HT-29 (cell line): ENCODE data around the gene NADSYN1. TPM values are rescaled to one million over a fixed set of nuclear protein-coding genes. Genes with fewer than 3 reads are reported as not detected.

ENCODE experiments used
- DNase-seq: peaks from one replicate; pipeline ENCODE4 v3.0.0-alpha.2; 2015; ENCODE audit warnings: low spot score
- total RNA-seq: library from RNA; depleted of rRNA; stranded (reverse); fragments of >200 nt; shearing (Covaris generic); gene quantifications from 2 replicates; pipeline ENCODE4 v1.2.3, GENCODE V29; 2014

Gene NADSYN1
- total RNA-seq, 1 experiment from 2014 or later: 204 TPM

DNA sequence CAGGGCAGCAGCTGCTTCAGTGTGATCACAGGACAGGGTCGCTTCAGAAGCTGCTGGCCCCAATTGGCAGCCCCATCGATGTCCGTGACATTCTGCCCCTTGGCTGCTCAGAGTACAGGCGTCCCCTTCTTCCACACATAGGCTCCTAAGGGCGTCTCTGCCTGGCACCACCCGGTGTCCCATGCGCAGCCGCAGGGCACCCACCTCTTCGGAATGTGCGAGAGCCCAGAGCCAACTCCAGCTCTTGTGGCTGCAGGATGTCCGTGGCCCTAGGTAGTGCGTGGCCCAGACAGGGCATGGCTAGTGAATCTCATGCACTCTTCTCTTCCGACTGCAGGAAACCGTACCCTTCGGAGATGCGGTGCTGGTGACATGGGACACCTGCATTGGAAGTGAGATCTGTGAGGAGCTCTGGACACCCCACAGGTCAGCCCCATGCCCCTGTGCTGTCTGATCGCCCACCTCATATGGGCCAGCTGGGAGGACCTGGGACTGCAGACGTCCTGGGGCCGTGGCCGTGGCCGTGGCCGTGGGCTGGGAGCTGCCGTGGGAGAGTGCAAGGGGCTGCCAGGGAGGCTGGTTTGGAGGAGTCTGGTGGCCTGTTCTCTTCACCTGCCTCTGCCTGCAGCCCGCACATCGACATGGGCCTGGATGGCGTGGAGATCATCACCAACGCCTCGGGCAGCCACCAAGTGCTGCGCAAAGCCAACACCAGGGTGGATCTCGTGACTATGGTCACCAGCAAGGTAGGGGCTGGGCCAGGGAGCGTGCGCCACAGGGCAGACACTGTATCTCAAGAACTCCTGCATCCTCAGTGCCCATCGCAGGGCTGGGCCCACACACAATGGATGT lies 20.2 kb downstream of the NADSYN1 start:
- DNase-seq: no peak

DNA sequence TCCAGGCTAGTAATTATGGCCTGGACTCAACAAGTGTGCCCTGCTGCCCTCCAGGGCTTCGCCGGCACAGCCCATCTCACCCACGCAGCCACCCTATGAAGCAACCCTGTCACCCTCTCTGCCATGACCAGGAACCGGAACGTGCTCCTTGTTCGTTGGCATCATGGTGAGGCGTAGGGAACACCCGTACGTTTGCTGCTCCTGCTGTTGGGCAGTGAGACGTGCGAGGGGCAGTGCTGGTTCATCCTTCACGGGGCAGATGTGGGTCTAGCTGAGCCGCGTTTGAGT lies 20.7 kb downstream of the NADSYN1 start:
- no peak for DNase-seq

DNA sequence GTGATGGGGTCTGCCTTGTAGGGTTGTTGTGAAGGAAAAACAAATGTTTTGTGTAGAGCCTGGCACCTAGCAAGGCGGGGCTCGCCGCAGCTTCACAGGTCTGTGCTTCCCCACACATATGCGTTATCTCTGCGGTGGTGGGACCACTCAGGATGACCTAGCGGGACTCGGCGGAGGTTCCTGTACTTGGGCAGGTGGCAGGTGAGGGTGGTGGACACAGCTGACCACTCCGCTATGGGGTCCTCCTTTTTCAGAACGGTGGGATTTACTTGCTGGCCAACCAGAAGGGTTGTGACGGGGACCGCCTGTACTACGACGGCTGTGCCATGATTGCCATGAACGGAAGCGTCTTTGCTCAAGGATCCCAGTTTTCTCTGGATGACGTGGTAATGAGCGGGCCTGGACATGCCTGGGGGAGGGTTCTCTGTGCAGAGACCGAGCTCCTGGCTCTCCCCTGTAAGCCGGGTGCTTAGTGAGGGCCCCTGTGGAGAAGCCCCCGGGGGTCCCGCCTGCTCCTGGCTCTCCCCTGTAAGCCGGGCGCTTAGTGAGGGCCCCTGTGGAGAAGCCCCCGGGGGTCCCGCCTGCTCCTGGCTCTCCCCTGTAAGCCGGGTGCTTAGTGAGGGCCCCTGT lies 21.3 kb downstream of the NADSYN1 start:
- no peak for DNase-seq

DNA sequence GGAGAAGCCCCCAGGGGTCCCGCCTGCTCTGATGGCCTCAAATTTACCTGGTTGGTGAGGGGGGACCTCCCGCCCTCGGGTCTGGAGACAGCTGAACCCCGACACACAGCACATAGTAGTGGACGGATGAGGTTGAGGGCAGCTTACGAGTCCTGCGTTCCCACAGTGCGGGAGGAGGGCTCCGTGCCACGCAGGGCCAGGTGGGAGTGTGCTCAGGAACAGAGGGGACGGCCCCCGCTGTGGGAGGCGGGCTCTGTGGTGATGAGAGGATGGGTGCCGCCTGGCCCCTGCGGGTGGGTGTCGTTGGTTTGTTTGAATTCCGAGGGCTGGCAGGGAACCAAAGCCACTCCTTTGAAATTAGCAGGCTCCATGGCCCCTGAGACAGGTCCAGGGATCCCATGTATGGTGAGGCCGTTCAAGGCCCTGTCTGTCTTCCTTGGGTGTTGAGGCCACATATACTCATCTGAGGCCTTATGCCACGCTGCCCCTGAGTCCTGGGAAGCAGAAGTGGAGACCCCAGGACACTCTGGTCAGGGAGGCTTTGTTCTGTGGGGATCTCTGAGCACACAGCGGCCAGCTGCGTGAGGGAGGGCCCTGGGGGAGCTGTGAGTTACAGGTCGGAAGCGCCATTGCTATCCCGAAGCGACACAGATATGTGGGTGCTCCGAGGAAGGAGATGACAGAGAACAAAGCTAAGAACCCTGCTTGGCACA lies 21.9 kb downstream of the NADSYN1 start:
- DNase-seq: no peak

DNA sequence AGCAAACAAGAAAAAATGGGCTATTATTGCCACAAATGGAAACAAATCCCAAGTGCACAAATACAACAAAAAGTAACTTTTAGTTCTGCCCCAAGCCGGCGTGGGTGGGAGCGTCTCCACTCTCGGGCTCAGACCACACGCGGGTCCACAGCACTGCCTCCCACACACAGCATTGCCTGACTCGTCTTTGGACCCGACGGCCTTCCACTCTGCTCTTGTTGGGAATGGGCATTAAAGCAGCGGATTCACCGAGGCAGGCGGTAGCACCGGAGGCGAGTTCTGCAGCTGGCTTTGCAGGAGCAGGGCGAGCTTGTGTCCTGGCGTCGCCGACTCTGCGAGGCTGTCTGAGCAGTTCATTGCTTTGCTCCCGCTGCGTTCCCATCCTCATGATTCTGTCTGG lies 23.0 kb downstream of the NADSYN1 start:
- no peak for DNase-seq

DNA sequence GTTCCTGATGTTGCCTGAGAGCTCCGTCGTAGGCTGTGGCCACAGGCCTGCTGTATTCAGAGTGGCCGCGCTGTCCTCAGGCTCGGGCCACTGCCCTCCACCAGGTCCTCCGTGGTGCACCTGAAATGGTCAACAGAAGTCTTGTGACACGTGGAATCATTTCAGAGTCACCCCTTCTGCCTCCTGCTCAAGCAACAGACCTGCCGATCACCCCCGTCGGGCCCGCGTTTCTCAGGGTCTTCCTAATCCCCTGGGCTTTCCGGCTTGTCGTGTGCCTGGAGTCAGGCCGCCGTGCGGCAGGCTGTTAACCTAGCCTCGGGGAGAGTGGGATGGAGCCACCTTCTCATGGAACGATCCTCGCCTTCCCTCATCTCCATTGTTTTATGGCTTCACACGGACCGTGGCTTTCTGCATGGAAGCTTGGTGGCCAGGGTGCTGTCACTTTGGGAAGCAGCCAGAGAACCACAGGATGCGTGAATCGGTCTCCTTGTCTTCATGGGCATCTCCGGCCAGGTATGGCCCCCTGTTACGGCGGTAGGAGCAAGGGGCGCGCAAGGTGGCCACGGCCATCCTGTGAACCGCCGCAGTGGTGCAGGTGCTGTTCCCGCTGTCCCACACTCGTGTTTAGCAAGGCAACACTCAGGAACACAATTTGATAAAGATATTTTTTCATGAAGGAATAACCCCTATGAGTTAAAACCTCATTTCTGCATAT lies 24.1 kb downstream of the NADSYN1 start:
- no peak for DNase-seq

DNA sequence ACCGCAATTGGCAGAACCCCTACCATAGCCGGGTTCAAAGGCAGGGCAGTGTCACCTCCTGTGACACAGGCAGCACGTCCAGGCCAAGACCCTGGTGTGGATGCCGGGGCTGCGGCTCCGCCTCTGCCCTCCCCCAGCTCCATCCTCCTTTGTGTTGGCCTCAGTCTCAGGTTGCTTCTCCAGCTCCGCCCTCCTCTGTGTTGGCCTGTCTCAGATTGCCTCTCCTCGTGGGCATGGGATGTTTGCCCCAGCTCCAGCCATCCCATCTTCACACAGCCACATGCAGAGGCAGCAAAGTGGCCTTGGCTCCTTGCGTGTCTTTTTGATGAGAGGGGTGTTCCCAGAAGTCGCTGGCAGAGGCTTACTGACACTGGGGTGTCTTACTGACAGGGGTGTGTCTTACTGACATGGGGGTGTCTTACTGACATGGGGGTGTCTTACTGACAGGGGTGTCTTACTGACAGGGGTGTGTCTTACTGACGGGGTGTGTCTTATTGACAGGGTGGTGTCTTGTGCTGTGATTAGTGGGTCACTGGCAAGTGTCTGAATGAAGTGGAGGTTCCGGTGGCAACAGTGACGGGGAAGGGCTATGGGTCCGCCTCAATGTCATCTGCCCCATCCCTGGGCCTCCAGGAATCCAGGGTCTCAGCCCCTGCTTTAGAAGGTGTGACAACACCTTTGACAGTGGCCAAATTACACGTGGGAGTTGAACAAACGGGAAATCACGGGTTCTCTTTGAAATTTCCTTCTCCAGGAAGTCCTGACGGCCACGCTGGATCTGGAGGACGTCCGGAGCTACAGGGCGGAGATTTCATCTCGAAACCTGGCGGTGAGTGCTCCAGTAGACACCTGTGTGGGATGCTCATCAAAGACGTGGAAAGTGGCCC lies 24.9 kb downstream of the NADSYN1 start:
- no peak for DNase-seq

DNA sequence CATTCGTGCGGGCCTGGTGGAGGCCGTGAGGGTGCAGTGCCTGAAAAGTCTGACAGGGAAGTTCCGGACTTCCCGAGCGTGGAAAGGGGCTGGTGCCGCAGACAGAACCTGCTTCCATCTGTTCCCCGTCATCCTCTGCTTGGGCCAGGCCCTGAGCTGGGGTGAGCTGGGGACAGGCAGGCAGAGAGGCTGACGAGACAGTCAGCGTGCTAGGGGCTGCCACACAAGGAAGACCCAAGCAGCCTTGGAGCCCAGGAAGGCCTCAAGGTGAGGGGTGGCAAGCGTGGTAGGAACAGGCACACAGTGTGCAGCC lies 25.5 kb downstream of the NADSYN1 start:
- DNase-seq: no peak

DNA sequence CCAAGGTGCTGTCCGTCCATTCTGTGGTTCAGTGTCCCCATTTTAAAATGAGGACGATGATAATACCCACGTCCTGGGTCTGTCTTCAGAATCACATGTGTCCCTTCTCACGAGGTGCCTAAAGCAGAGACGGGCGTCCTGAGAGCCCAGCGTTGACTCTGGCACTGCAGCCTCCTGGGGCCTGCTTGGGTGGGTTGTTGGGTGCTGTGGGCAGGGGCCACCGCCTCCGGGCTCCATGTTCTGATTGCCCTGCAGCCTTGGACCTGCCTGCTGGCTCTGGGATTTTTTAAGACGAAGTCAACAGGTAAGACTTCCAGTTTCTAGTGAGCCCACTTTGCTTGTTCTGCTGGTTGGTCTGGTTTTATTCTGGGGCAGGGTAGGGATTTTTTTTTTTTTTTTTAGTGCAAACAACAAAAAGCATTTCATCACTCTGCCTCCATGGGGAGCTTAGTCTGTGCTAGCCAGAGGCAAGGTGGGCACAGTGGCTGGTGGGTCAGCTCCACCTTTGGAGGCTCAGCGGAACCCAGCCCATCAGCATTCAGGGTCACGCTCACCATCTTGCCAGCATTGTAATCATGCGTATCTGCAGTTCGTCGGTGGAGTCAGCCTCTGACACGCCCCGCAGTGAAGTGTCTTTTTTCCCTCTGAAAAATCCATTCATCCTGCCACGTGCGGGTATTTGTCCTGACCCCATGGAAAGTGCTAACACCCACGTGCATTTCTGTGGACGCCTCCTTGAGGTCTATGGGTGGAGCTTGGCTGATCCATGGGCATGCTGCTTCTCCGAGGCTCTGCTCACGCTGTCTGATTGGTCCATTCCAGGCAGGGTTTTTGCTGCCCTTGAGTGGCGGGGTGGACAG lies 28.3 kb downstream of the NADSYN1 start:
- no peak for DNase-seq

DNA sequence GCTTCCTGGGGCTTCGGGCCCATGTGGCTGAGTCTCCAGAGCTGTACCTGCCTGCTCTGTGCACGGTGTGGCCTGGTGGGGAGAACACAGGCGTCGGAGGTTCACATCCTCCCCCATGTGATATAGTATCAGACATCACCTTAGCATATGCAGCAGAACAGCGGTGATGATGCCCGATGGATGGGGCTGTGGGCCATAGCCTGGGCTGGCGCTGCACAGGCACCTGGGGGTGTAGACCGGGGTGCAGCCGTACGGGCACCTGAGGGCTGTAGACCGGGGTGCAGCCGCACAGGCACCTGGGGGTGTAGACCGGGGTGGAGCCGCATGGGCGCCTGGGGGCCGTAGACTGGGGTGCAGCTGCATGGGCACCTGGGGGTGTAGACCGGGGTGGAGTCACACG lies 29.2 kb downstream of the NADSYN1 start:
- DNase-seq: no peak

DNA sequence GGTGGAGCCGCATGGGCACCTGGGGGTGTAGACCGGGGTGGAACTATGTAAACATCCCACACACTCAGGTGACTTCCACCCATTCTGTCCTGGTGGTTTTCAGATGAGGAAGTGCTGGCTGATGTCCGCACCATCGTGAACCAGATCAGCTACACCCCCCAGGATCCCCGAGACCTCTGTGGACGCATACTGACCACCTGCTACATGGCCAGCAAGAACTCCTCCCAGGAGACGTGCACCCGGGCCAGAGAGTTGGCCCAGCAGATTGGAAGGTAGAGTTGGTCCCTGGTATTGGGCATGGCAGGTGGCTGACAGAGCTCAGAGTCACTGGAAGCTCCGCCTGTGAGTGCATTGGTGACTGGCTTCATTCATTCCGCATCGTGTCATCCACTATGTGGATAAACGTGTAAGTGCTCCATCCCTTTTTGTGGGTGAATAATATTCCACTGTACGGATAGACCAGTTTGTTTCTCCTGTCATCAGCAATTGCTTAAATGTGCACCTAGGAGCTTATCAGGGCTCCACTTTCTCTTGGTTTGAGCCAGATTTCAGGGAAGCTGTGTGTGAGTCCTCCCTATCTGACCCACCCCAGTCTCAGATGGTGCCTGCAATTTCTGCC lies 29.9 kb downstream of the NADSYN1 start:
- DNase-seq: no peak

DNA sequence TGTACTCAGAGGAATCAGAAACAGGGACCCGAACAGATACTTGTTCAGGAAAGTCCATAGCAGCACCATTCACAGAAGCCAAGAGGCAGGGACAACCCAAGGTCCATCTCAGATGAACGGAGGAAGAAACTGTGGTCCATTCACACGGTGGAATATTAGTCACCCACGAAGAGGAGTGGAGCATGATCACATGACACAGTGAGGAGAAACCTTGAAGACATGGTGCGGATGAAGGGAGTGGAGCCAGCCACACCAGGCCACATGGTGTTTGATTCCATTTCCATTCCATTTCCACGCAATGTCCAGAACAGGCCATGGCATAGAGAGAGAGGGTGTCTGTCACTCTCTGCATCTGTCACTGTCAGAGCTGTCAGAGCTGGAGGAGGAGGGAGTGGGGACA lies 30.7 kb downstream of the NADSYN1 start:
- DNase-seq: no peak

DNA sequence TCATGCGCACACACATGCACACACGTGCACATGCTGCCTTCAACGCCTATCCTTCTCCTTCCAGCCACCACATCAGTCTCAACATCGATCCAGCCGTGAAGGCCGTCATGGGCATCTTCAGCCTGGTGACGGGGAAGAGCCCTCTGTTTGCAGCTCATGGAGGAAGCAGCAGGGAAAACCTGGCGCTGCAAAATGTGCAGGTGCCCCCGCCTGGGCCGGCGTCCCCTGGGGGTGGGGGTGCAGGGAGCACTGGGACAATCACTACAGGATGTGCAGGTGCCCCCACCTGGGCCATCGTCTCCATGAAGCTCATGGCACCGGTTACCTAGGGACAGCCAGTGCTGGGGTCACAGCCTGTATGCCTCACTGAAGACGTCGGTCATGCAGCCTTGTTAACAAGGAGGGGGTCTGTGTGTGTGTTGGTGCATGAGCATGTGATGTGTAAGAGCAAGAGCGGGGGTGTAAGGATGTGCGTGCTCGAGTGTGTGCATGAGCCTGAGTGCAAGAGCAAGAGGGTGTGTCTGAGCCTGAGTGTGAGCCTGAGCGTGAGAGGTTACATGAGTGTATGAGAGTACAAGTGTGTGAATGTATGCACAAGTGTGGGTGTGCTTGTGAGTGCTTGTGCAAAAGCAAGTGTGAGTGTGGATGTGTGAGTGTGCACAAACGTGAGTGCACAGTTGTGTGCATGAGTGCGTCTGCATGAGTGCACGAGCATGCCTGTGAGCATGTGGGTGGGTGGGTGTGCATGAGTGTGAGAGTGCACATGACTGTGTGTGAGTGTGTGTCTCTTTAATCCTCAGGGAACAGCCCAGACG lies 31.5 kb downstream of the NADSYN1 start:
- no peak for DNase-seq

DNA sequence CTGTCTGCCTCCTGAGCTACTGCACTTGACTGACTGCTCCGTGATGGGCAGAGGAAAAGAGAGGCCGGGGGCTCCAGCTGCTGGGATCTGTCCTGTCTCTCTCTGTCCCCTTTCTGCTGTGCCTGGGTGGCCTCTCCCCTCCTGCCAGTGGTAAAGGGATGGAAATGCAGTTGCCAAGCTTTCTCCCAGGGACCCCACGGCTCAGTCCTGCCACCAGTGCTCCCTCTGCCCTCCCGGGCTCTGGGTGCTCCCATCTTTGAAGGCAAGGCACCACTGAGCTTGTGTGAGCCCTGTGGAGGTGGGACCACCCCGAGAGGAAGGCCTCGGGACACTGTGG lies 32.0 kb downstream of the NADSYN1 start:
- DNase-seq: no peak

DNA sequence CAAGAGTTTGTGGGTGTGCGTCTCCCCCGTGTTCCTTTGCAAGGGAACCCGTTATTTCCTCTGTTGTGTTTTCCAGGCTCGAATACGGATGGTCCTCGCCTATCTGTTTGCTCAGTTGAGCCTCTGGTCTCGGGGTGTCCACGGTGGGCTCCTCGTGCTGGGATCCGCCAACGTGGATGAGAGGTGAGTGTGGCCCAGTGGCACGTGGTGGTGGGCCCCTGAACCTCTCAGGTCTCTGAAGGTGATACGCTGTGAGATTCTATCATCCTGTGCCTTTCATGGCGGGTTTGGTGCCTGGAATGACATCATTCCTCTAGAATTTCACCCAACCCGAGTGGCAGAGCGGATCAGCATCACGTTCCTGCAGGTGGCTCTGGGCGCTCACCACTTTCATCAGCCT lies 32.5 kb downstream of the NADSYN1 start:
- no peak for DNase-seq

DNA sequence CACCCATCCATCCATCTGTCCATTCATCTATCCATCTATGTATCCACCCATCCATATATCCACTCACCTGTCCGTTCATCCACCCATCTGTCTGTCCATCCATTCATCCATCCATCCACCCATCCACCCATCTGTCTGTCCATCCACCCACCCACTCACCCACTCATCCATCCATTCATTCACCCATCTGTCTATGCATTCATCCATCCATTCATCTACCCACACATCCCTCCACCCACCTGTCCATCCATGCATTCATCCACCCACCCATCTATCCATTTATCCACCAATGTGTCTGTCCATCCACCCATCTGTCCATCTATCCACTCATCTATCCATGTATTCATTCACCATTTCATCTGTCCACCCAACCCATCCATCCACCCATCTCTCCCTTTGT lies 33.3 kb downstream of the NADSYN1 start:
- no peak for DNase-seq

DNA sequence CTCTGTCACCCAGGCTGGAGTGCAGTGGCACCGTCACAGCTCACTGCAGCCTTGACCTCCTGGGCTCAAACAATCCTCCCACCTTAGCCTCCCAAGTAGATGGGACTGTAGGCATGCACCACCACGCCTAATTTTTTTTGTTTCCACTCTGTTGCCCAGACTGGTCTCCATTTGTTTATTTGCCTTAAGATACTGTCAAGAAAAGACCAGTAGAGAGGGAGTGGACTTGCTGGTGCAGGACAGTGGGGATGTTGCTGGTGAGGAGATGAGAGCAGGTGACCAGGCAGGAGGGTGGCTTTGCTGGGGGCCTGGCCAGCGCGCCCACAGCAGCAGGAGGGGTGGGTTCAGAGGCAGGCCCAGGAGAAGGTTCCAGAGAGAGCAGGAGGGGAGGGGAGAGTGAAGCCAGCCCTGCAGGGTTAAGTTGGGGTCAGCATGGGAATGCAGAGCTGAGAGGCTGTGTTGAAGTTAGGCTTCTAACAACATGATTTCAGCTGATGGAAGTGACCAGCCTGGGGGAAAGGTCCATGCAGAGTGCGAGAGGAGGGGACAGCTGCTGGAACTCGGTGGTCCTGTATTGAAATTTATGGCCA lies 35.8 kb downstream of the NADSYN1 start:
- no peak for DNase-seq

DNA sequence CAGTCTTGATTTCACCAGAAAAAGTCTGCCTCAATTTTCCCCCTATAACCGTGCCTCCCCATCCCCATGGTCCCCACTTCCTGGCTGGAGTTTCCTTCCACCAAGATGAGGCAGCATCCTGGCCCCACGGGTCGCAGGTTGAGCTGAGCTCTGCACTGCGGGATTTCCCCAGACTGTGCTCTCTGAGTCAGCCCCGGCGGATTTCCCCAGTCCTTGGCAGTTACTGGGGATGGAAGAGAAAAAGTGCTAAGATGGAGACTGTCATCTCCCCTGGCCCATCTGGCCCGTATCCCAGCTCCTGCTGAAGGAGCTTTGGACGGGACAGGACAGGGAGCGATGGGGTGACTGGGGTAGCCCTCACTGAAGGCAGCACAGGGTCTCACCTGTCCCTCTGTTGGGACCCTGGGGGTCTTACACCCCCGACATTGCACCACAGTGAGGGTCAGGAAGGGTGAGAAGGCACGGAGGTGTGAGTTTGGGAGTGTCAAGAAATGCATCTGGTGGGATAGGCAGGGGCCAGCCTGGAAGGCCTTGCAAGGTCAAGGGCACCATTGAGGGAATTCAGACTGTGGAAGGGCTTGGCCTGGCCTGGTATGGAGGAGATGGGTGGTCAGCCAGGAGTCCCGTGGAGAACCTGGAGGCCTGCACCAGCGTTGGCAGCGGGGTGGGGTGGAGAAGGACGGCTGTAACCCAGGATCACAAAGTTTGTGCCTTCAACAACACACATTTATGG lies 36.5 kb downstream of the NADSYN1 start:
- no peak for DNase-seq
